ENCODE measurements around the gene SMARCB1. TPM values are rescaled to one million over a fixed set of nuclear protein-coding genes. Genes with fewer than 3 reads are reported as not detected.

SMARCB1 gene
- total RNA-seq, 4 donors from 2014 or later, result 28.8 to 55.6 (median 34.9) TPM

GRCh38 chr22:23753385-23753784 is 33.4 kb upstream of the SMARCB1 start:
- H3K4me1 ChIP-seq, result peaks cover 10 to 26% (median 22%) of the 10 kb centered on the region in 4 donors

DNA sequence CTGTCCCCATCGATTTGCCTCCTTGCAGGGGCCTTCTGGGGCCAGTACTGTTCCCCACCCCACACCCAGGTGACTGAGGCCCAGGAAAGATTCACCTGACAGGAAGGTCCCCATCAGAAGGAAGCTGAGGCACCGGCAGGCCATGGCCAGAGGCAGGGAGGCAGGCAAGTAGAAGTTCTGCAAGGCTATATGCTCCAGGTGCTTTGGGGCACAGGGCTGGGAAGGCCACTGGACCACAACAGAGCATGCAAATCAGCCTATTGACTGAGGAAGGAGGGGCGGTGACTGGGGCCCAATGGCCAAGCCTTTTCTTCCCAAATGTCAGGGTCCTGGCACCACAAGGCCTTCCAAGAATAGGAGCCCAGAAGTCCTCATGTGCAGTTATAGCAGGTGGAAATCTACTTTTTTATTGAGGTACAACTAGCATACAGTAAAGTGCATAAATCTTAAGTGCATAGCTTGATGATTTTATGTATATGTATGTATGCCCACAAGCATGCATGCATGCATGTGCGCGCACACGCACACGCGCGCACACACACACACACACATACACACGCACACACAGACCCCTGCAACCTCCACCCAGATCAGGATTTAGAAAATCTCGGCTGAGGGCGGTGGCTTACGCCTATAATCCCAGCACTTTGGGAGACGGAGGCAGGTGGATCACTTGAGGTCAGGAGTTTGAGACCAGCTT is 32.4 kb upstream of the SMARCB1 start, which contains the start of gene VPREB3:
Gene VPREB3 (minus strand): TSS at position 206 of the 700 bp plus-strand sequence. CDS start 62 bp downstream, at position 144.
- H3K36me3 ChIP-seq, result no peaks in the 10 kb centered on the region
- TF ChIP-seq EP300 (IDR thresholded peaks at IDR 0.05), result no peak
- no peak for TF ChIP-seq CTCF (IDR thresholded peaks at IDR 0.05)
- TF ChIP-seq POLR2AphosphoS5 (IDR thresholded peaks at IDR 0.05), result no peak
- TF ChIP-seq POLR2A (IDR thresholded peaks at IDR 0.05; ENCODE audit: low read depth), result no peak
- peaks cover 10 to 26% (median 22%) of the 10 kb centered on the region in 4 donors for H3K4me1 ChIP-seq
- H3K9me3 ChIP-seq, result no peaks in the 10 kb centered on the region
- intact Hi-C loops (cut with DNase I), result loop anchor here (5.0 kb wide), 1 partner anchor 37 kb away; no protein-coding TSS in a partner anchor
- 90% methylated on average over 14 of the region's 14 CpGs for WGBS
- H3K4me3 ChIP-seq, result no peak within 1 kb of the TSS
- H3K27ac ChIP-seq (replicated peaks in 1 of 4), result no peak within 1 kb of the TSS
- H3K27me3 ChIP-seq, result no peaks in the 10 kb centered on the region
- DNase-seq (ENCODE audit: extremely low spot score), result no peak

More at GRCh38 chr22:23753385-23753784, 33.4 kb upstream of the SMARCB1 start:
- H3K4me3 ChIP-seq, result no peak overlapping the region
- WGBS, result 78% methylated on average over 2 of the region's 2 CpGs
- no peaks in the 10 kb centered on the region for H3K36me3 ChIP-seq
- TF ChIP-seq CTCF (IDR thresholded peaks at IDR 0.05) (no peak), POLR2A (IDR thresholded peaks at IDR 0.05; ENCODE audit: low read depth) (no peak), EP300 (IDR thresholded peaks at IDR 0.05) (no peak), POLR2AphosphoS5 (IDR thresholded peaks at IDR 0.05) (no peak)
- H3K27me3 ChIP-seq, result no peaks in the 10 kb centered on the region
- no peaks in the 10 kb centered on the region for H3K9me3 ChIP-seq
- intact Hi-C loops (cut with DNase I), result loop anchor here (5.0 kb wide), 1 partner anchor 36 kb away; no protein-coding TSS in a partner anchor
- DNase-seq (ENCODE audit: extremely low spot score), result no peak
- H3K27ac ChIP-seq (replicated peaks in 1 of 4), result no peak overlapping the region

GRCh38 chr22:23754980-23755636 is 31.7 kb upstream of the SMARCB1 start:
- no peaks in the 10 kb centered on the region for H3K27me3 ChIP-seq
- WGBS, result 66% methylated on average over 6 of the region's 6 CpGs
- H3K4me1 ChIP-seq, result peaks cover 5 to 19% (median 16%) of the 10 kb centered on the region in 4 donors
- no peak for DNase-seq (ENCODE audit: extremely low spot score)
- H3K4me3 ChIP-seq, result no peak overlapping the region
- no peak for TF ChIP-seq POLR2AphosphoS5 (IDR thresholded peaks at IDR 0.05)
- TF ChIP-seq POLR2A (IDR thresholded peaks at IDR 0.05; ENCODE audit: low read depth), result no peak
- no peak for TF ChIP-seq EP300 (IDR thresholded peaks at IDR 0.05)
- no peak for TF ChIP-seq CTCF (IDR thresholded peaks at IDR 0.05)
- H3K27ac ChIP-seq (replicated peaks in 1 of 4), result no peak overlapping the region
- intact Hi-C loops (cut with DNase I), result loop anchor here (5.0 kb wide), 1 partner anchor 38 kb away; no protein-coding TSS in a partner anchor
- no peaks in the 10 kb centered on the region for H3K9me3 ChIP-seq
- H3K36me3 ChIP-seq, result no peaks in the 10 kb centered on the region

DNA sequence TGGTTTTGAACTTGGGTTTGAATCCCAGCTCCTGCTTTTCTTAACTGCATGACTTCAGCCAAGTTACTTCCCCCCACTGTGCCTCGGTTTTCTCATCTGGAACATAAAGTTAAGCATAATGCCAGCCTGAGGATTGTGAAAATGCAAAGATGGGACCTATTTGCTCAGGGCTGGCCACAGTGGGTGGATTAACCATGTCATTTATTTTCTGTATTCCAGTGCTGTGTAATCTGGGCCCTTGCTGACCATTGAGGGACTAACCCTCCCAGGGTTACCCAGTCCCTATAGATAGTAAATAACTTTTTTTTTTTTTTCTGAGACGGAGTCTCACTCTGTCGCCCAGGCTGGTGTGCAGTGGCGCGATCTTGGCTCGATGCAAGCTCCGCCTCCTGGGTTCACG is 31.1 kb upstream of the SMARCB1 start:
- no peak for DNase-seq (ENCODE audit: extremely low spot score)
- intact Hi-C loops (cut with DNase I), result no loop called here
- 89% methylated on average over 8 of the region's 8 CpGs for WGBS

GRCh38 chr22:23756891-23757290 is 29.9 kb upstream of the SMARCB1 start:
- intact Hi-C loops (cut with DNase I), result no loop called here
- Histone ChIP-seq H3K4me3 (no peak overlapping the region), H3K36me3 (no peaks in the 10 kb centered on the region), H3K27ac (replicated peaks in 1 of 4) (no peak overlapping the region), H3K27me3 (no peaks in the 10 kb centered on the region), H3K9me3 (no peaks in the 10 kb centered on the region), H3K4me1 (peaks cover 0 to 4% (median 4%) of the 10 kb centered on the region in 4 donors)
- WGBS, result 69% methylated on average over 4 of the region's 4 CpGs
- TF ChIP-seq CTCF (IDR thresholded peaks at IDR 0.05), result no peak
- TF ChIP-seq POLR2A (IDR thresholded peaks at IDR 0.05; ENCODE audit: low read depth), result no peak
- TF ChIP-seq POLR2AphosphoS5 (IDR thresholded peaks at IDR 0.05), result no peak
- no peak for TF ChIP-seq EP300 (IDR thresholded peaks at IDR 0.05)
- no peak for DNase-seq (ENCODE audit: extremely low spot score)

More for the DNA sequence above, 31.1 kb upstream of the SMARCB1 start:
- H3K27me3 ChIP-seq, result no peaks in the 10 kb centered on the region
- peaks cover 0 to 13% (median 11%) of the 10 kb centered on the region in 4 donors for H3K4me1 ChIP-seq
- no peaks in the 10 kb centered on the region for H3K9me3 ChIP-seq
- TF ChIP-seq POLR2A (IDR thresholded peaks at IDR 0.05; ENCODE audit: low read depth), result no peak
- no peak overlapping the region for H3K27ac ChIP-seq (replicated peaks in 1 of 4)
- H3K4me3 ChIP-seq, result no peak overlapping the region
- H3K36me3 ChIP-seq, result no peaks in the 10 kb centered on the region
